Fibroblast of peridontal ligament (primary cell): ENCODE data around the gene DMAC1.
A peak's percentile ranks its signal among the peaks of the same experiment; 100 is the strongest.

ENCODE experiments used
- DNase-seq: peaks from one replicate; pipeline ENCODE4 v3.0.0-alpha.2; 2010; ENCODE audit errors: extremely low read depth

DMAC1 gene

DNA sequence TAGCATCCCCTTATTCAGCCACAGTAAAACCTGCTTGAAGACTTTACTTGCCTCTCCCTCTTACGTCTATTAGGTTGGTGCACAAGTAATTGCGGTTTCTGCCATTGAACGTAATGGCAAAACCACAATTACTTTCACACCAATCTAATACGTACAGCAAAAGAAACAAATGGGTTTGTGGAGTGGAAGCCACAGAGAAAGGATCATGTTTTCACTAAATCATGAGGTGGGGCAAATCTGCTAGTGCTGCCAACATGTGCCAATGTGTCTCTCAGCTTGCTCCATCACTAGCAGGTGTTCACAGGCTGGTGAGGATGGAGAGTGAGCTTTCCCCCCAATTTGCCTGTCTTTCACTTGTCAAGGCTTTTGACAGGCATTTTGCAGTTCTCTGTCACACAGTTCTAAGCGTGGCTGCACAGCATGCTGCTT, 15.9 kb downstream of the DMAC1 start:
- no peak for DNase-seq

DNA sequence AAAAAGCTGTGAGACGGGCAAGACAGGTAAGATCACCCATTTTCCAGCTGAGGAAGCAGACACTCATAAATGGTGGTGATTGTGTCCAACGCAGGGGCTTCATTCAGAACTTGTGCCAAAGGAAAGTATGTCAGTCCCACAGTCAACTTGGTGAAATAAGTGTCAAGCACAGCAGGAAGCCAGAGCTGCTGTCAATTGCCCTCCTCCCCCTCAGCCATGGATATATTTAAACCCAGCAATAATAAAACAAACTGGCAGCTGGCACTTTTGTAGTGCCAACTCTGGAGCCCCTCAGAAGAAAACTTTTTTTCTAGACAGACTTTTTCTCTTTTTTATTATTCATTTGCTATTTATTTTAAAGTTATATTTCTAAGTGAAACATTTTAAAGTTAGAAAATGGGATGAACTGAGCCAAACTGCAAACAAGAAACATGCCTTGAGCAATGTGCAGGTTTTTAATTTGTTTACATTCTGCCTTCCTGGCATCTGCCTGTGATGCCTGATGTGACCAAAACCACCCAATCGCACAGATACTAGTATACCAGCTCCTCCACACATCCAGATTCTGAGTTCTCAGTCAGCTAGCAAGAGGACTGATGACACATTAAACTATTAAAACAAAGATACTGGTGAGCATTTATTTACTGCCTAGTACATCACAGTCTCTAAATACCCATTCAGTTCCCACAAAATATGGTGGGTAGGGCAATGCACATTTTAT, 17.0 kb downstream of the DMAC1 start:
- DNase-seq, result peak; percentile 3

DNA sequence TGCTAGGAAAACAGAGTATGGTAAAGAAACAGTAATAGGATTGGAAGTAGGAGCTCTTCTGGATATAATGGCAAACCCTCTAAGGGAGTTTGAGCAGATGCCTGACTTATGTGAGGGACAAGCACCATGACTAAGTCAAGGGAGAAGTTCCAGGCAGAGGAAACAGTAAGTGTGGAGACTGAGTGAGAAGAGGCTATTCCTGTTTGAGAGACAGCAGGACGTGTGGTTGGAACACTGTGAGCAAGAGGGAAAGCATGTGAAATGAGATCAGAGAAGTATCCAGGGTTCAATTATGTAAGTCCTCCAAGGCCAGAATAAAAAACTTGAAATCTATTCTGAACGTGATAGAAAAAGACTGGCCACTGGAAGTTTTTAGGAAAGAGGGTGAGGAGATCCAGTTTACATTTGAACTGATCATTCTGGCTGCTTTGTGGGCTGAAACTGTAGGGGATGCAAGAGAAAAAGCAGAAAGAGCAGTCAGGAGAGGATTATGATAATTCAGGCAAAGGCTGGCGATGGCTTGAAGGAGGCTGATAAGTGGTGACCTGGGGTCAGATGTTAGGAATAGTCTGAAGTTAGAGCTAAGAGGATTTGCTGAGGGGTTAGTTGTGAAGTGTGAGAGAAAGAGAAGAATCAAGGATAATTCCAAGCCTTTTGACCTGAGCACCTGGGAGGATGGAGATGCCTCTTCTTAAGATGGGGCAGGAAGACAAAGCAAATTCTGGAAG, 19.2 kb downstream of the DMAC1 start:
- peak; percentile 26 for DNase-seq

DNA sequence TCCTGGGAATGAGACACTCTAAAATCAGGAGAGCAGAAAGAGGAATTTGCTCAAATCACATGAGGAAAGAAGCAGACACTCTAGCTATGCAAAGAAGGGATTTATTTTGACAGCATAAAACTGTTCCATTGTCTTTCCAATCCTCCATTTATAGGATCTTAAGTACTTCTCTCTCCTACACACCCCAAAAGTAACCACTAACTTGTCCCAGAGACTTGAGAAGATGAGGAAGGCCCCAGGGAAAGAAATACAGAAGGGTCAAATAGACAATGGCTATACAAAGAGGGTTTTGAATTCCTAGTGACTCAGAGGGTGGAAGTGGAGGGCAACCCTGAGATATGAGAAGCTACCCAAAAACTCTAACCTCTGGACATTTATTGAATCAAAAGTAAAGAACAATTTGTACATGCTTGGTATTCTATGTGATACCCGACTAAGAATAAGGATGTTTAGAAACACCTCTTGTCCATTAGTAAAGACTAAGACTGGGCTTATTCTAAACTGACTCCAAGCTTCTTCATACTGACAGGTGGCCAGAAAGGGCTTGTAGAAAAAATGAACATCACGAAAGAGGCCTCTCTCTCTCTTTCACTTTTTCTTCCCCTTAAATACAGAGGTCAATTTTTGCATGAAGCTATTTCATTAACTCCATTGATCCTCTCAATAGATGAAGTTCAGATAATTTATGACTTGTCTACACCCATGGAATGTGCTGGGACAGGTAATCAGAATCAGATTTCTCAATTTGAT, 20.6 kb downstream of the DMAC1 start:
- DNase-seq, result no peak

DNA sequence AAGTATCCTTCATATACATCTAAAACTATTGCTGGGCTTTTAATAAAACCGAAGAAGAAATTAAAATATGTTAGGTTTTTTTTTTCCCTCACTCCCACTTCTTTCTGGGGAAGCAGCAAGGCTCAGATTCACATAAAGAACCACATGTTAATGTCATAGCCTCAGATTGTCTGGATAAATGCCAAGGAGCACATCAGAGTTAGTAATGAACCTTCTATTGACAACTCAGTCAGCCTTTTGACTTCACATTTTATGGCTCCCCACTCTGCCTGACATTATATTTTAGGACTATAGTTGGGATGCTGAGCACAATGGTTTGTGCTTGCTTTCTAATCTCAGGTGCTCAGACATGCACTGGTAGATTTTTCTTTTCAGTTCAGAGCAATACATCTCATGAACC, 21.8 kb downstream of the DMAC1 start:
- DNase-seq, result no peak

DNA sequence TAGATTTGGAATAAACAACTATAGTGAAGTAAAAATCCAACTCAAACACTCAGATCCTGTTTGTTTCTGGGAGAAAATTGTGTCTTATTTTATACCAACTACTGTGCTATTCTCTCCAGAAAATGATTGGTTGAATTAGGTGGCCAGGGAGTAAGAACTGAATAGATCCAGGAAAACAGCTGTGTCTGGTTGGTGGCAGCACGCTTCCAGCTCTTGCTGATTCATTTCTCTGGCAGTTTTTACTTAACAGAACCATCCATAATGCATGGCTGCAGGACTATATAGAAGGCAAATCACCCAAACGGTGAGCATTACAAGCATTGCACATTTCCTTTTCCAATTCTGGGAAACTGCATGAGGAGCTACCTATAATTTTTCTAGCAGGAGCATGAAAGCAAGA, 29.5 kb downstream of the DMAC1 start:
- DNase-seq, result no peak

DNA sequence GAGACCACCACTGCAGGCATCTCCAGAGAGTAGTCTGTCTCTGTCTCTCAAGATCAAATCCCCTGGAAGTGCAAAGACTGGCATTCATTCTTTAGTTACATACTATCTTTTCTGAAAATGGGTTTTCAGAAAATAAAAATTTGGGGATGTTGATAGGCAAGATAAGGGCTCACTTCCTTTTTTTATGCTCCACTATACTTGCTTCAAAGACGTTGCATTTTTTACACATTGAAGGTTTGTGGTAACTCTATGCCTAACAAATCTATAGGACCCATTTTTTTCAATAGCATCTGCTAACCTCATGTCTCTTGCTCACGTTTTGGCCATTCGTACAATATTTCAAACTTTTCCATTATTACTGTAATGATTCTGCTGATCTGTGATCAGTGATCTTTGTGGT, 37.0 kb downstream of the DMAC1 start:
- DNase-seq, result no peak

DNA sequence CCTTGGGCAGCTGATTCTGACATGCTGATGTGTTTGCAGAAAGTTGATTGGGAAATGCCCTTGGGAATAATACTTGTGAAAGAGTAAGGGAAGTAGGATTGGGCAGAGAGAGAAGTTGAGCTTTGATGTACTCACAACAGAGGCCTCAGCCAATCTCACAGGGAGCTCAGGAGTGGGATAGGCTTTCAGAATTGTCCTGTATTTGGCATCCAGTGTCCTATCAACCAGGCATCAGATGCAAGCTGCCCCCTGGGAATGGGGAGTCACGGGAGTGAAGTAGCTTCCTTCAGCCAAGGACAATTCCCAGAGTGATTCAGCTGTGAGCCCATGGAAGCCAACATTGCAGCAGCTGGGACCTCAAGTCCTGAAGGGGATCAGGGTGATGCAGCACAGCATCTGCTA, 39.6 kb downstream of the DMAC1 start:
- peak; percentile 7 for DNase-seq

DNA sequence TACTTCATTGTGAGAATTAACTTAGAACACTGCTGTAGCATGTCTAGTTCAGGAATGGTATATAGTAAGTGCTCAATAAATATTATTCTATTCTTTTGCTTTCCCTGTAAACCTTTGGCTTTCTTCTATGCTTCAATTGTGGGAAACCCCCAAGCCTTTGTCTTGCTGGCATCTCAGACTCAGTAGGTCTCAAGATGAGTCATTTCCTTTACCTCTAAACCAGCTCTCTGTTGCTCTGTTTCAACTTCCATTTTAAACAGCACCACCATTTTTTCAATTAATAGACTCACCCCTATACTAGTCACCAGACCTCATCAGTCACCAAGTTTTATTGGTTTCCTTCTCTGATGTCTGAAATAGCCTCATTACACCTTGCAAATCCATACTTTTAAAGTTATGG, 43.5 kb downstream of the DMAC1 start:
- DNase-seq, result no peak

DNA sequence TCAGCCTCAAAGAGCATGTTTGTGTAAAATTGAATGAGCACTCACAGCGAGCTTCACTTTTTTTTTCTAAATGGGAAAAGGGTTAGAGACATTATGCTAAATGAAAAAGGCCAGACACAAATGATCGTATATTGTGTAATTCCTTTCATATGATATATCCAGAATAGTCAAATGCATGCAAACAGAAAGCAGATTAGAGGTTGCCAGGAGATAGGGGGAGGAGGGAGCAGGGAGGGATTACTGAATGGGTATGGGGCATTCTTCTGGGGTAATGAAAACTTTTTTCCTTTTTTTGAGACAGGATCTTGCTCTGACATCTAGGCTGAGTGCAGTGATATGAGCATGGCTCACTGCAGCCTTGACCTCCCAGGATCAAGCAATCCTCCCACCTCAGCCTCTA, 47.1 kb downstream of the DMAC1 start:
- no peak for DNase-seq
